HG02852 (cell line): Measurements from ENCODE around the gene PHEX.

Experiments used
- ATAC-seq: cut with Tn5 transposase; IDR thresholded peaks from one replicate; pipeline ENCODE4 v1.9.1; 2021; ENCODE audit warnings: mild to moderate bottlenecking, moderate library complexity; ENCODE audit not compliant: unreplicated experiment

PHEX gene

DNA sequence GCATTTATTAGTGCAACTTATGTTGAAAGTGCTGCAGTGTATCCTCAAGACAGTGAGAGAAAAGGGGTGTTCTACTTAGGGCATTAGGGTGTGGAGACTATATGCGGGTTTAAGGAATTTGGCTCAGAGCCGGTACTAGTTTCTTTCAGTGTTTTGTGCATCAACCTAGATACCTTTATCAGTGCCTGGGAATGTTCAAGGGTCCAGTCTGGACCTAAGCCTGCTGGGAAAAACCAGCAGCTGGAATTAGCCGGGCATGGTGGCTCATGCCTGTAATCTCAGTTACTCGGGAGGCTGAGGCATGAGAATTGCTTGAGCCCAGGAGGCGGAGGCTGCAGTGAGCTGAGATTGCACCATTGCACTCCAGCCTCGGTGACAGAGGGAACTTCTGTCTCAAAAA lies 7.4 kb downstream of the PHEX start:
- ATAC-seq = no peak

DNA sequence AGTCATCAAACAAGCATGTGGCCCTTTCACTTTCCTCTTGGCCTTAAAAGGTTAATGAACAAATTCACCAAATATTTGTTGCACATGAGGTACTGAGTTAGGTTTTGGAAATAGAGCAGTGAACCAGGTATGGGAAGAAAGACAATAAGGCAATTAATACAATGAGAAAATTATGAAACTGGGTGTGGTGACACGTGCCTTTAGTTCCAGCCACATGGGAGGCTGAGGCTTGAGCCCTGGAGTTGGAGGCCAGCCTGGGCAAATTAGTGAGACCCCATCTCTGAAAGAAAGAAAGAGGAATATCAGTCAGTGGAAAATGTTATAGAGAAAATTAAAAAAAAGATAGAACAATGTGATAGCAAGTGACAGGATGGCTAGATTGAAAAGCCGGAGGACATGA lies 8.1 kb downstream of the PHEX start:
- no peak for ATAC-seq

DNA sequence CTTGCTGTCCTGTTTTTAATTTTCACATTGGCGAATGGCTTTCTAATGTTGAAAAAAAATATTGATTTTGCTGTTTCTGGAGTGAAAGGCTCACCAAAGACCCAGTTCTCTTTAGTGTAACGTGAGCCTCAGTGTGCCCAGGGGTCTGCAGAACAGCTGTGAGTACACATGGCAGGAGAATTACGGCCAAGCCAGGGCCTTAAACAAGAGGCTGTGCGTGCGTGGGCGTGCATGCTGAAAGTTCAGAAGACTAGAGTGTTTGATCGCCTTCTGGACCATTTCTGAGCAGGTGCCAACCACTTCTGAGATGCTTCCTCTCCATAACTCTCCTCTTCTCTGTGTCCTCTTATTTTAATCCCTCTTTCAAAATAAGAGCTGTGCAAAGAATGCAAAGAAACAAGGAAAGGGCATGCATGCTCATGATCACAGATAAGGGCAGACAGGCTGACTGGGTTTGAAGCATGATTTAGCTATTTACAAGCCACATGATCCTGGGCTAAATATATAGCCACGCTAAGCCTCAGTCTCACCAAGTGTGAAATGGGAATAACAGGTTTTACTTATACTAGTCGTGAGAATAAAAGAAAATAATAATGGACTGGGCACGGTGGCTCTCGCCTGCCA lies 9.9 kb downstream of the PHEX start:
- no peak for ATAC-seq

DNA sequence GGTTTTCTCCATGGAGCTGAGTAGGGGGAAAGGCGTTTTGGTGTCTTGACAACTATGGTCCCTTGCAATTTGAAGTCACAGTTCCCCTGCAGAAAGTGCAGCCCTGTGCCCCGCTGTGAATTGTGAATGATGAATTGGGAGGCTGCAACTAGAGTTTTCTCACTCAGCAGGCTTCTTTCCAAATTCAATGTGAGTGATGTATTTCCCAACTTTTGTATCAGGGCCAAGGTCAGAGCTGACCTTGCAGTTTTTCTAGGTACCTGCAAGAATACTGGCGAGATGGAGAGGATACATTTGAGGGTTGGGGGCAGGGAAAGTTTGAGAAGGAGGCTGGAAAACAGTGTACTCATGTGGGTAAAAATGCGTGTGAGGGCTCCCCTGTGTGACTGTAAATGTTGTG lies 11.7 kb downstream of the PHEX start:
- ATAC-seq = no peak

DNA sequence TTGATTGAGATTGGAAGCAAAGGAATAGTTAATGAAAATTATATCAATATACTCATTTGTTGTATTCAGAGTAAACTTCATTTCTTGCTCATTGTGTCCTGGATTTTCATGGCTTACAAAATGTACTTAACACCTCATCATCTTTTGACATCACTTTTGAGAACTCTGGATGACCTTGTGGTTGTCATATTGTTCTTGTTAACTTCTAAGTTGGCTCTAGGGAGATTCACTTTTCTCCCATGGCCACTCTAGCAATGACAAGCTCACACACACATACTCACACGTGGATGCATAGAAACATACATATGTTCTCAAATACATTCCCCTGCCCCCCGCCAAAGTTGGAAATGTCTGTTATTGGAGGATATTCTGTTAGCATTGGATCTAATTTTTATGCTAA lies 15.3 kb downstream of the PHEX start:
- ATAC-seq = no peak

DNA sequence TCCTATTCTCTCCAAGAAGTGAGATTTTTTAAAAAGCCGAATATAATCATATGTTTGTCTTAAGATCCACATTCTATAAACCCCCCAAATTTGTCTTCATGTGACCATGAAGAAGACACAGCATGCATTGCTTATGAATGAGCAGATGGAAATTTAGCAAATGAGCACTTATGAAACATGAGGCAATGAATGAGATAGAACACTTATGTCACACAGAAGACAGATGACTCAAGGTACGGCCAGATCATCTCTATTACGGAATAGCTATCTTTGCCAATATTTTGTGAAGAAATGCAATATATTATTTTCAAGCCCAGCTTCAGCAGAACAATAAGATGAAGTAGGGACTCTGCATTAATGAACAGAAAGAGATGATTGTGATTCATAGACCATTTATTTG lies 21.4 kb downstream of the PHEX start:
- ATAC-seq = no peak

DNA sequence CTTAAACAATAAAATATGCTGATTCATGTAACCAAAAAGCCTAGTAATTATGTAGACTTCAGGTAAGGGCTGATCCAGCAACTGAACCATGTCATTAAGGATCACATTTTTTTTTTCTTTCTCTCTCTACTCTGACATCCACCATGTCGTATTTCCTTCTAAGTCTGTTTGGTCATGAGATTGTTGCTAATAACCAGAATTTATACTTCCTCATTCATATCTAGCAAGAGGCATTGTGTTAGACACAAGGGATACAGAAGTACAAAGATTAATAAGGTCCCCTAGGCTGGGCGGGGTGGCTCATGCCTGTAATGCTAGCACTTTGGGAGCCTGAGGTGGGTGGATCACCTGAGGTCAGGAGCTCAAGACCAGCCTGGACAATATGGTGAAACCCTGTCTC lies 24.1 kb downstream of the PHEX start:
- ATAC-seq = no peak

DNA sequence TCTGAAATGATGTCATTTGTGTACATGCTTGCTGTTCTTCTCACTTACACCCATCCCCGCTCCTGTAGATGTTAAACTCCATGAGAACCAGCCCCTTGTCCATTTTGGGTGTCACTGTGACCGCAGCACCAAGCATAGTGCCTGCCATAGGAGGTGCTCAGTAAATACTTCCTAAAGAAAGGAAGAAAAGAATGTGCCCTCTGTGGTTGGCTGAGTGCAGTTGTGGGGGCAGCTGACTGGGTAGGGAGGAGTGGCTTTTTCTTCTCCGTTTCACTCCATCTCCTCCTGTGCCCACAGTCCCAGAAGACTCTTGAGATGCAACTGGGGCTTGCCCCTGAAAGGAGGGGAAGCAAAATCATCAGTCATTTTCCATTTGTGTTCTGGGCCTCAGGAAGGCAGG lies 25.5 kb downstream of the PHEX start:
- ATAC-seq = no peak

DNA sequence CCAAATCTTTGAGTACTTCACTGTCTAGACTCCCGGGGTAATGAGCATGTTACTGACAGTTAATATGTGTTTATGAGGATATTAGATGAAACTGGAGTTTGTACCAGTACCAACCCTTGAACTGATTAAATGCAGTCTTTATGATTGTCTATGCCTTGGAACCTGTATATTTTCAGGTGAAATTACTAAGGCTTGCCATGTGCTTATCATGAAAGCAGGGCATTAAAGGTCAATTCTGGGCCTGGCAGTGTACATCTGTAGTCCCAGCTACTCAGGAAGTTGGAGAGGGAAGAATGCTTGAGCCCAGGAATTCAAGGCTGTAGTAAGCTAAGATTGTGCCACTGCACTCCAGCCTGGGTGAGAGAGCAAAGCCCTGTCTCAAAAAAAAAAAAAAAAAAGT lies 27.6 kb downstream of the PHEX start:
- ATAC-seq = no peak

DNA sequence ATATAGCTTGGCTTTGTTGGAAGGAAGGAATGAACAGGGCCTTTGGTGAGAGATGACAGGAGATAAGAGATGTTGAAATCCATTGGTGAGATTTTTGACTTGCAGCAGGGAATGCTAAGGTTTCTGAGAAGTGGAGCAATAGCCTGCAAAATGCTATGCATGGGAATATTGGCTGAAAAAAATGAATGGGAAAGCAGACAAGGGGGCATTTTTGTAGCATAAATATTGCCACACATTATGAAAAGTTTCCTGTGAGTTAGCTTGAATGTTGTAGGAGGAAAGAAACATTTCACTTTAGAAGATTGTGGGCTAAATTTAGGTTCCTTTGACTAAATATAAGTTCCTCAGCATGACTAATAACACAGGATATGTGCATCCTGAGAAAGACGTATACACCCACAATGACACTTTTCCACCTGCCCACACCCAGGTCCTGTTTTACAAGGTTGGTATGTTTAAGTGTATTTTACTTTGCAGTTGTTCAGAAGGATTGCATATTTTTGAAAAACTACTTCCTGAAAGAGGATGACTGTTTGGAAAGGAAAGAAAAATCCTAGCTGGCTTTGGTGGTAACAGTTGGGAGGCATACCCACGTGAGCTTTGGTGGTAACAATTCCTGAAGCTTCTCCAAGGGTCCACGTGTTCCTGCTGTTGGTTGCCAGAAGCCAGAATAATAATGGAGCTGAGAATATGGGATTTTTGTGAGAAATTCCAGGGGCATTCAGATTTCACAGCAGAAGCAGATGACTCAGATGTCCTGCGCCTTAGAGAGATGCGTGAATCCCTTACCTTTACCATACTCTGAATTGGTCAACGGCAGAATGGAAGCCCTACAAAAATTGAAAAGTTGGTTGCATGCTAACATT lies 28.5 kb downstream of the PHEX start:
- peak; percentile 59 for ATAC-seq

DNA sequence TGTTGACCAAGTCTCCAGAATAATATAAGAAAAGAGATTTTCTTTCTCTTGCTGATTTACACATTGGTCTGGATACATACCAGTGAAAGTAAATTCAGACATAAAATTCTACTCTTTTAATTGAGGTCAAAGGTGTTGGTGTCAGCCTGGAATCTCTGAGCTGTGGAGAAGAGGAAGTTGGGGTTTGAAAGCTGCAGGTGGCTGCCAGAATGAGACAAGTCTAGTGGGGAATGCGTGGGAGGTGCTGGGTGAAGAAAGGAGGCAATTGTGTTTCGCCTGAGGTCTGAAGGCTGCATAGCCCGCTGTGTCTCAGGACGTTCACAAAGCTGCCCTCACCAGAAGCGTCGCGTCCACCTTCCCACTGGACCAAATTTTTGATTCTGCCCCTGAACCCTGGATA lies 31.2 kb downstream of the PHEX start:
- ATAC-seq = peak; percentile 85

DNA sequence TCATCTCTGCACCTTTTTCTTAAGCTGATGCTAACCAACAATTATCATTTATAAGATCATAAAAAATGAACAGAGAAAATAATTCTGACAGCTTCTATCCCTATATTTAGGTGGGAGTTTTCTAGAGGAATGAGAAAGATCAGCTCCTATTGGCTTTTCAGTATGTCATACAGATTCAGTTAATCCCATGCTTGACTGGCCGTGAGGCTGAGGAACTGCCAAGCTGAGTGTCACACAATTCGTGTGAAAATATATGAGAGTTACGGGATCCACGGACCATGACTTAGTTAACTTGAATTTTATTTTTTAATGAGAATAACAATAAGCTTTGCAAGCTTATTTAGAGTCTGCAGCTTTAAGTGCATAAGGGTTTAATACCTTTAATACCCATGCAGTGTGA lies 37.5 kb downstream of the PHEX start:
- no peak for ATAC-seq

DNA sequence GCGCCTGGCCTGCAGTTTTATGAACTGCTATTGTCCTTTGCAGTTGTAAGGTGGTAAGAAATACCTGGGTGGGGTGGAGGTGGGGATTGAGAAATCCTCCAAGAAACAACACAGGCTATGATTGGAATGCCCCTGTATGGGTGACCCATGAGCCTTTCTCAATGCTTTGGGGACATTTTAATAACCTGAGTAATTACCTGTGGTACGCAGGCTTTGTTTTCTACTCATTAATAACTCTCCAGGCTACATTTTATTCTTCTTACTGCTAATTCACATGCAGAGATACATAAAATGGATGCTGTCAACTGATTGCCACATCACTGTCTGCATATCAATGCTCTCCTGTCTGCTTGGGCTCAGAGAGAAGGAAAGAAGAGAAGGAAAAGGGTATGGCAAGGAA lies 41.8 kb downstream of the PHEX start:
- no peak for ATAC-seq

DNA sequence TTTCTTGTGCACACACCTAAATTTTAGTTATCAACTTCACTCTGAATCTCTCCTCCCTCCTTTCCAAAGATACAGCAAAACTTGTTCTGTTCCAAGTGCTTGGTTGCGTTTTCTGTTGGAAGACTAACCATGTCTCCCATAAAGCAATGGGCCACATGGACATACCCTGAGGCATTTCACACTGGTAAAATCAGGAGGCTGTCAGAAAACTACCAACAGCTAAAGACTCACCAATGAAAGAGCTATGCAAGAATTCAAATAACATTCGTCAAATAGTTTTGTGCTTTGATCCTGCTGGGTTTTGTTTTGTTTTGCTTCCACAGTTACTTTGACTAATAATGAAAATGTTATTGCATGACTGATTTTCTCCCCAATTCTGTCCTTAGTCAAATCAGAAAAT lies 46.0 kb downstream of the PHEX start:
- ATAC-seq = no peak

DNA sequence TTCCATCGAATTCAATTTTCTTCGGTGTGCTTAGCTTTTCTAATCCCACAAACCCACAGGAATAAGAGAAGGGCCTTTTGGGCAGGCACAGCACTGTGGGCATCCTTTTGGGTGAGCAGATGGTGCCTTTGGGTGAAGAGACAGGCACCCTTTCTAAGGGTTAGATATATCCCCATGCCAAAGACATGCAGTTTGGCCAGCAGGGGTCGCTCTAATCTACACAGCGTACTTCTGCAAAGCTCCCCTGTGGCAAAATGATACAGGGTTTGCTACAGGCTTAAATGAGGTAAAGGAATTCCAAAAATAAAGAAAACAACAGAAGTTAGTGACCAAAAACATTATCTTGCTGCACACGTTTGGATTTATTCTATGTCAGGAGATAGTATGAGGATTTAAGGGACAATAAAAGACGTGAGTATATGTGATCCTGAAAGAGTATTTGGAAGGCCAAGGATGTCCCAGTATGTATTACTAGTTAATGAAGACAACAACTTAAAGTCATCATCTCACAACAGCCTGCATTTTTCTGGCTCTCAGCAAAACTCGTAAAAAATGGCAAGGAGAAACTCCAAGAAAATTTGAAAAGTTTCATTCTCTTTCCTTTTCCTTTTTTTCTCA lies 49.5 kb downstream of the PHEX start:
- ATAC-seq = peak; percentile 82

DNA sequence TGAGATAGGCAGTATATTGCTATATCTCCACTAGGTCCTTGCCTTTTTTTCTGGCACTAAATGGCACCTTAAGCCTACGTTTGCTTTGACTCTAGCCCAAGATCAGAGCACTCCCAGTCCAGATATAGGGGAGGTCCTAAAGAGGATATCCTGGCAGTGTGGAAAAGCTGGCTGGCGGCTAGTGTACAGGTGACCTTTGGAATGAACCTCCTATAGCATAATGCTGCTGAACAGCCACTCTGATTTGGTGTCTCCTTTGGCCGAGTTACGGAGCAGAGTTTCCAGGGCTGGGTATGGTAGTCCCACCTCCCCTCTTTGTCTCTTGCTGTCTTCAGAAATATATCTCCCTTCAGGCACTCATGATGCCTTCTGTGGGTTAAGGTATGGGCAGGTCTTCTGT lies 53.9 kb downstream of the PHEX start:
- ATAC-seq = no peak

DNA sequence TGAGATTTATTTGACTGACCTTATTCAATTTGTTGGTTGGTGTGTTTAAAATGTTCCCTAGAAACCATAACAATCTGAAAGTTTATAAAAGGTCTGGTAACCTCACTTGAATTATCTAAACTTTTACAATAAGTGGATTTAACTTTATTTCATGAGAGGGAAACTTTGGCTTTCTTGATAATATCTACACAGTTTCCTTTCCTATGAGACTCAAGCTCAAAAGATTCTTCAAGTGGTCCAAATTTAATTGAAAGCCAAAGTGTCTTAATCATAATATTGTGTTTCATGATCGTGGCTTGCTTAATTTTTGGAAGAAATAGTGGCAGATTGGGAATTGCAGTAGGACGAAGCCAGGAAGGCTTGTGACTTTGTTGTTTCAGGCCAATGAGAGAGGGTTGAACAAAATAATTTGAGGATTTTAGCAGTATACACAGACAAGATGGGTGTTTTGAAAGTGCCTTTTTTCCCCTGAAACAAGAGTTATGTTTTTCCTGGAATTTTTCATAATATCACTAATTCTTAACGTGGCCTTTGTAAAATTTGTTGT lies 55.0 kb downstream of the PHEX start:
- ATAC-seq = no peak

DNA sequence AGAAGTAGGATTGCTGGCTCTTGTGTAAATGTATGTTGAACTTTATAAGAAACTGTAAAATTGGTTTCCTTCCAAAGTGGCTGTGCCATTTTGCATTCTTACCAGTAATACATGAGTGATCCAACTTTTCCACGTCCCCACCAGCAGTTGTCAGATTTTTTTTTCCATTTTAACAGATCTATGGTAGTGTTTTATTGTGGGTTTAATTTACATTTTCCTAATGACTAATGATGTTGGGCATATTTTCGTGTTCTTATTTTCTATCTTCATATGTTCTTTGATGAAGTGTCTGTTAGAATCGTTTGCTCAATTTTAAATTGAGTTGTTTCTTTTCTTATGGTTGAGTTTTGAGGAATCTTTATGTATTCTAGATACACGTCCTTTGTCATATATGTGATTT lies 56.2 kb downstream of the PHEX start:
- ATAC-seq = no peak

DNA sequence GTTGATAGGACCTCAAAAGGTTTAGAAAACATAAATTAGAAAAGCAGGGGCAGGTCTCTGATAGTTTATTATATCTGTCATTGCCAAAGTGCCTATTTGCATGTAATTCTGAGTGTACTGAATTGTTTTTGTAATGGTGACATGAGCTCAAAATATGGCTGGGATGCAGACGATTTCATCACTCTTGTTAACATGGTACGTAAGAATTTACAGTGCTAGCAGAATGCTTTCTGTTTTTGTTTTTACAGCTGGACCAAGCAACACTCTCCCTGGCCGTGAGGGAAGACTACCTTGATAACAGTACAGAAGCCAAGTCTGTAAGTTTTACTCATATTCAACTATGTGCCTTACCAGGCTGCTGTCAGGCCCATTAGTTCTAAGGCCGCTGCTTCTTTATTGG lies 58.1 kb downstream of the PHEX start:
- ATAC-seq = no peak

DNA sequence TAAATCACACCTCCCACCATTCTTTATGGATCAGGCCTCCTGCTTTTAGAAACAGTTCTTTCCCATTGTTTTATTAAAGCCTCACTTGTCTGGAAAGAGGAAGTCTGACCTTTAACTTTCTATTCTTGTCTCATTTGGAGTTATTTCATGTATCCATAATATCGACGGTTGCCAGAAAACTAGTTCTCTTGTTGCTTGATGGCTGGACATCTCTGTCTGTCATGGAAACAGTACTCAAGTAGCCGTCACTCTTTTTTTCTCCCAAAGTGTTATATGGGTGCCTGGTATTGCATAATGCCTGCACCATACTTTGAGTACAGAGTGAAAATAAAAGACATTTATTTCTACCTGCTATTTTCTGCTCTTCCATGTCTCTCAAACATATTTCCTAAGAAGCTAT lies 61.4 kb downstream of the PHEX start:
- ATAC-seq = no peak

DNA sequence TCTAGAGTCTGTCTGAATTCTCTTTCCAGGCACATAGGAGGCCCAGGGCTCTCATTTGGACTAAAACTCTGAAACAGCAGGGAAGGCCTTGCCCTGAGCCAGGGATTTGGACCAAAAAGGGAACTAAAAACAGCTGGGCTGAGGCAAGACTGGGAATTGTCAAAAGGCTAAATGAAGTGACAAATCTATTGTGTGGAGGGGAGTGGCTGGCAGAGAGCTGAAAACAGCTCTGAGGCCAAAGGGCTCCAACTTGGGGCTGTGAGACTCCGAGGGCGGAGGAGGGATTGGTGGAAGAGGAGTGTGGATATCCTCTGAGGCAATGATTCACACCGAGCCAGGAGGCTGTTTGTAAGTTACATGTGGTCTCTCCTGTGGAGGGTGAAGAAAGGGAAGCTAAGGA lies 63.2 kb downstream of the PHEX start:
- no peak for ATAC-seq

DNA sequence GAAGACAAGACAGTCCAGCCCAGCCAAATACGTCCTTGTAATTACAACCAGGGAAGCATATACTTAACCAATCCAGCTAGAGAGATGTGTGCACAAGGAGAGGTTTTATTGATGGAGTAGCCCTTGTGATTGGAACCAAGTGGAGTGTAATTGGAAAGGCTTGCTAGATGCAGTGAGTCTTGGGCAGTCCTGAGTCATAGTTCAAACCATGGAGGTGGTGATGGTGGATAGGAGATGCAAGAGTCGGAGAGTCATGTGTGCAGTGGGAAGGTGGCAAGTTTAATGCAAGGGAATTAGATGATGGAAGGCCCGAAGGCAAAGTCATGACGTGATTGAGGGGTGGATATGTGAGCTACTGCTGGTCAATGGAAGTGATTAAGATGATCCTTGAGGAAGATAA lies 63.7 kb downstream of the PHEX start:
- ATAC-seq = no peak
